Stimulated activated CD8-positive, alpha-beta memory T cell treated with anti-CD3 and anti-CD28 coated beads, Interleukin-4, amount 100 ng/mL, for 24 hours (primary cell): ENCODE measurements around the gene EQTN.

Experiments
- DNase-seq: peaks from one replicate; pipeline ENCODE4 v3.0.0-alpha.2; 2020; ENCODE audit warnings: low read depth

The EQTN gene

DNA sequence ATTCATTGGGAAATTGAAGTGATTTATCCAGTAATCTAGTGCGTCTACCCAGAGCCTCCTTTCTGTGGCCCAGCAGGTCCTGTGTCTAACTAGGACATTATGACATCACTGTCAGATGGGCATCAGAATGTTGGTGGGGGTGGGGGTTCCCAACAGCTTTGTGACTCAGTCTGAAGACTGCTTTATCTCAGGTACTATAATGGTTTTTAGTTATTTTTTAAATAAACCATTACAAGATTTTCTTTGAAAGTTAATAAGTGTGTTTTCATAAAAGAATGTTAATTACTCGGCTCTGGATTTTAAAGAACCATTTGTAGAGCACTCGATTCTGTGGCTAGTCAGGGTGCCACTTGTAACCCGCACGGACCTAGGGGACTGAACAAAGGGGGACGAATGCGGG is at the start of gene EQTN:
EQTN (minus strand) TSS at position 101 of the 400 bp plus-strand sequence; CDS start at position 6, 95 bp downstream.
- DNase-seq: no peak

DNA sequence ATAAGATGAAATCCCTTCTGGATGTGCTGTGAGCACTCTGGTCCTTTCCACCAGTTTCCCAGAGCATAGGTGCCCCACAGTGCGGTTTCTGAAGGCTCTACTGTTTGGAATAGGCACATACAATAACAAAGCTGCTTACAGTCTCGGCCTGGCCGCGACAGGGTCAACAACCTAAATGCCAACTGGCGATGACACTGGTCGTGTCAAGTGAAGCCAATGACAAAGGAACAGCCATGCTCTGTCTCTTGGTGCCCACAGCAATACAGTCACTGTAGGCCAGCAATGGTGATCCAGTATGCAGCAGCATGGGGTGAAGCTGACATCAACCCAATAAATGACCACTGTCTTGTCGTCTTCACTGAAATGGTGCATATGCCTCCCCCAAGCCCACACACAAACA is 47.8 kb upstream of the EQTN start:
- no peak for DNase-seq

DNA sequence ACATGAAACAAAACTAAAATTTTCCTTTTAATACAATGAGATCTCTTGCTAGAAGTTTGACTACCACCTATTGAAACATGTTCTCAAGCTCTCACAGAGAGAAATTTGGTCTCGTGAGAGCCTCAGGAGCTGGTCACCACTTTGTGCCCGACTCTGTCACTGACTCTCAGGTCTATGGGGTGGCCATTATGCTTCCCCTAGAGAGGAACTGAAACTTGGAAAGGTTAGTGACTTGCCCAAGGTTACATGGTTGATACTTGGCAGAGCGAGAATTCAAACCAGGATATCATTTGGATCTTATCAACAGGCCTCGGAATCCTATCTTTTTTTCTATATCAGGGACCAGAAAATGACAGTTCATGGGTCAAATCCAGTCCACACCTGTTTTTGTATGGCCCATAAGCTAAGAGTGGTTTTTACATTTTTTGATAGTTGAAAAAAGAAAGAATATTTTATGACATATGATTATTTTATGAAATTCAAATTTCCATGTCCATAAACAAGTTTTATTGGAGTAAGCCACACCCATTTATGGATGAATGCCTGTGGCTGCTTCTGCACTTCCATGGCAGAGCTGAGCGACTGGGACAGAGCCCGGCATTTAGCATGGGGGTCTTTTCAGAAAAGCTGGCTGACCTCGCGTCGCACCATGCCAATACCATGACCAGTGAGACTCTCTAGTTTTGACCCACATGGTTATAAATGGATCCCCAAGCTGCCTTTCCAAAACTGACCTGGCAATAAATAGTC is 44.8 kb upstream of the EQTN start:
- DNase-seq: no peak

DNA sequence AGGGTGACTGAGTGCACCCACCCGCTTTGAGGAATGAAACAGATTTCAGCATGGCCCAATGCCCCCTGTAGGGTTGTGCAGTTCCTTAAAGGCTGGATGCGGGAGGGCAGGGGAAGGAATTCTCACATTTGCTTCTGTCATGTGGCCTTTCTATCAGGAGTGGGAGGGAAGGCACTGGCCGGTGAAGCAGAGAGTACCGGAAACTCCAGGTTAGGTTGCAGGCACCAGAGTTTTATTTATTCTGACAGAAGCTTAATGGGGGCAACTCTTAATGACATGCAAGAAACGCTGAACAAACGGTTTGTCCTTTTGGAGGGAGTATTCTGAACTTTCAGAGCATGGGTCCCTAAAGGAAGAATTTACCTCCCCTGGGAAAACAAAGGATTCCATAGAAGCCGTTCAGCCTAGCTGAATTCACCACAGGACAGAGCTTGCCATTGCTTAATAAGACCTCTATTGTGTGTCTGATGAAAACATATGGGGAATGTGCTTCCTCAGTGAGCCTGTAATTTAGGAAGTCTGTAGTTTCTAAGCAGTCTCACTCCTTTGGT is 44.1 kb upstream of the EQTN start:
- DNase-seq: no peak

DNA sequence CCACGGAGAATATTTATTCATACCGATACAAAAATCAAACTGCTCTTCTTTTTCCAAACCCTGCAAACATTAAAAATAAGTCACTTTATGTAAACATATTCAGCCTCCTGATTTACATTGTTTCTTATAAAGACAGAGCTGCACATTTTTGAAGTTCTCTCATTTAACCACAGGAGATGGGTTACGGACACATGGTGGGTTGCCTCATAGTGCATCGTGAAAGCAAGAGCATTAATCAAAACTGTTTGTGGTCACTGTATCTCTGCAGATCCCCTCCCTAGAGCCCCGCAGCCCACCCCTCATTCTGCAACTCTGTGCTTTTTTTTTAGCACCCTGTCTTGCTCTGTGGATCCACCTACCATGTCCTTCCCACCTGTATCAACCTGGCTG is 43.3 kb upstream of the EQTN start:
- no peak for DNase-seq

DNA sequence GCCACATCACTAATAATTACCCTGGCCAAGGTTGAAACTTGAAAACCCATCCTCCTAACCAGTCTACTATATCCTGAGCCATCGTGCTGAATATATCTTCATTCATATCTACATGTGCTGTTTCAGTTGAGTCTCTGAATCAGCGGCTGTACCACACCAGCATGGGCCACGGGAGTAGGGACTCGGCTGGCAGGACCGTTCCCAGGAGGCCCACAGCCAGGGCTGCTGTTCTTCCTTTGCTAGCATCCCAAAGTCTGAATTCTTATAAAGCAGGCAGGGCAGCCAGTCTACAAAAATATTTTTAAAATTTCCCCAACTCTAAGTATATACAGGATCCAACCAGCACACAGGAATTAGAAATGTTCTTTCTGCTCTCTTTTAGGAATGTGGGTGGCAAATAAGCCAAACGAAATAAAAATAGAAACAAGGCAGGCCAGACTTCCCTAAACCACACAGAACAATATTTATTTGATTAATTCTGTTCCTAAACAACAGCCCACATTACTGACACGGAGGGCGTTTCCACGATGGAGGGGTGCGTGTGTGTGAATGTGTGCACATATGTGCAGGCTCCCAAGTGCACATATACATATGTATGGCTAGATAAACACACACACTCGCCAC is 42.8 kb upstream of the EQTN start:
- no peak for DNase-seq

DNA sequence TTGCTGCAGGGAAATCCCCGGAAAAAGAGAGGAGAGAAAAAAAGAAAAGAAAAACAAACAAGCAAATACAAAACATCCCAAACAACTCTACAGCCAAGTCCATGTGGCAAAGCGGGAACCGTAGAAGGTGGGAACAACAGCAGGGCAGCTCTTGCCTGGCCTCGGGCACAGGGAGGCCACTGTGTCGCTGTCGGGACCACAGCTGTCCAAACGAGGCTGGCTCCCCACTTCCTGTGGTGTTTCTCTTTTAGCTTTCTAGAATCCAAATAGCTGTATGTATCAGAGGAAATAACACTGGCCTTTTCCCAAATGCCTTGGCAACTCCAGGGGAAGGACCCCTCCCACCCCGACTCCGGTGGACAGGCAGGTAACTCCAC is 41.6 kb upstream of the EQTN start:
- no peak for DNase-seq

DNA sequence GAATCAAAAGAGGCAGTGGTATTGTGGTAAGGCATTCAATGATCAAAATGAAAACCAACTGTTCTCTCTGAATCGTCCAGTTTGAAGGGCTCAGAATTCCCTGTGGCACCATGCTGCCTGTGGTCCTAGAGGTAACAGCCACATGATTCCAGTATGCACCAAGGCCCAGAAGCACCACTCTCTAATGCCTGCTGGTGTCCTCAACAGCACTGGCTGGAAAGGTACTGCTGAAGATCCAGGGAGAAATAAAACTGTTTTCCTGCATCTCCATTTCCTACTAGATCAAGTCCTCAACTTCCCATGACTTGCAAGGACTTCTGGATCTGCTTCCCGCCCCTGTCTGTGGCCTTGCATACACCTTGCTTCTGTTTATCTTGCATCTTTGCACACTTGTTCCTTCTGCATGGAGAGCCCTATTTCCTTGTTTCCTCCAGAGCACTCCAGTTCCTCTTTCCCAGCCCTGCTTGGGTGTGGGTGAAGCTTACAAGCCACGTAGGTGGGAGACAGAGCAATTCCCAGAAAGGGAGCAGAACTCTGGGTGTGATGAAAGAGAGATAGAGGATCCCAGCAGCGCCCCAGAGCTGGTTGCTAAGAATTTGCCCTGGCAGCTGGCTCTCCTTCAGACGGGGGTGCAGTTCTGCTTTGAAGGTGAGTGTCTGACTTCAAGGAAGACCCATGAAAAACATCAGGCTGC is 41.0 kb upstream of the EQTN start:
- no peak for DNase-seq

DNA sequence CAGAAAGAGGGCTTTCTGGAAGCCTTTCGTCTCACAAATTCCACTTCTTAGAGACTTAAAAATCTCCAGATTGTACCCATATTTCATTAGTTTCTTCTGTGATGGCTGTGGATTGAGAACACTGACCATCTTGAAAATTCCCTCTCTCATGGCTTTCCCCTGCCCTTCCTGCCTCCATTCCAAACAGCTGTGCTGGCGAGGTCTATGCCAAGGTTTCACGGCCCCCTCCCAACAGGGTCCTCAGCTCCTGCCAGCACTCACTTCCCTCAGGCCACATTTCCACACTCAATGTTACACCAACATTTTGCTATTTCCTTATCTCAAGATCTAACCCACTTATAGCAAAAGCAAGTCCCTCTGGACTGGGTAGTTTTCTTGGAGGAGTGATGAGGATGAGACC is 40.3 kb upstream of the EQTN start:
- no peak for DNase-seq

DNA sequence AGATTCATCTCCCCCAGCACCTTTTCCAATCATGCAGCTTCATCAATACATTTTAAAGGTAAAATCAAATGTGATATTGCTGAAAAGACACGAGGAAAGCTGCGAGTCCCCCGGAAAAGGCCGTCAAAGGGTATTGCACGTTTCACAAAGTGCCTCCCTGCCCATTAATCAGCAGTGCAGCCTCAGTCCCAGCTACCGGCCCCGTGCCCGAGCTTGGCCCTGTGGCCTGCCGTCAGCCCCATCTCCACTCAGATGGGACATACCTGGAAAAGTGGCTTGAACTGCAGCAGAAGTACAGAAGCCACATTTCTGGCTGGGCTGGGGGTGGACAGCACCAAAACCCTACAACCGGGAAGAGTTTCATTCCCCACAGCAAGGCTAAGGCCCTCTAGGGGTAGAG is 39.9 kb upstream of the EQTN start:
- no peak for DNase-seq

DNA sequence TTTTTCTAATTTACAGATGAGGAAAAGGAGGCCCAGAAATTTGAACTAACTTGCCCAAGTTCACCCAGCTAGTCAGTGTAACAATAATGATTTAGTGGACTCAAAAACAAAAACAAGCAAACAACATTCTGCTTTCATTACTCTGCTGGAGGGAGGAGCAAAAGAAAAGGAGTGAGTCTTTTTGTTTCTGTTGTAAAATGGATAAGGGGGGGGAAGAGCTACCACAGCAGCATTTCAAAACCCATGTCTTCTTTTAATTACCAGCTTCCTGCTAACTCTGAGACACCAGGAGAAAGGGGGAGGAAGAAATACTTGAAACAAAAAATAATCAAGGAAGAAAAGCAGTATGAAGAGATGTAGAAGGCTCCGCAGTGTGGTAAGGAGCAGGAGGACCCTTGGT is 39.2 kb upstream of the EQTN start:
- no peak for DNase-seq

DNA sequence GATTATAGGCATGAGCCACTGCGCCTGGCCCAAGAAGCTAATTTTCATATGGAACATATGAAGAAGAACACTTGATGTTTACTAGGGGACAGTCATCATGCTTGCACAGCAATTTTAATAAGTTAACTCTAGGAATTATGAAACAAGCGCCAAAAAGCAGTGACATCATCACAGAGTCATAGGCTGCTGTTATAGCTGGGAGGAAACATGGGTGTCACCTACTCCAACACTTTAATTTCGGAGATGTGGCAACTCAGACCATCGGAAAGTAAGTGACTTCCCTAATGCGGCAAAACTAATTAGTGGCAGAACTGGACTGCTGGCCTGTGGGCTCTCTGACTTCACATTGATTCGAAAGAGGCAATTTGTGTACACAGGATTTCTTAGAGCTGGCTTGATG is 38.1 kb upstream of the EQTN start:
- no peak for DNase-seq

DNA sequence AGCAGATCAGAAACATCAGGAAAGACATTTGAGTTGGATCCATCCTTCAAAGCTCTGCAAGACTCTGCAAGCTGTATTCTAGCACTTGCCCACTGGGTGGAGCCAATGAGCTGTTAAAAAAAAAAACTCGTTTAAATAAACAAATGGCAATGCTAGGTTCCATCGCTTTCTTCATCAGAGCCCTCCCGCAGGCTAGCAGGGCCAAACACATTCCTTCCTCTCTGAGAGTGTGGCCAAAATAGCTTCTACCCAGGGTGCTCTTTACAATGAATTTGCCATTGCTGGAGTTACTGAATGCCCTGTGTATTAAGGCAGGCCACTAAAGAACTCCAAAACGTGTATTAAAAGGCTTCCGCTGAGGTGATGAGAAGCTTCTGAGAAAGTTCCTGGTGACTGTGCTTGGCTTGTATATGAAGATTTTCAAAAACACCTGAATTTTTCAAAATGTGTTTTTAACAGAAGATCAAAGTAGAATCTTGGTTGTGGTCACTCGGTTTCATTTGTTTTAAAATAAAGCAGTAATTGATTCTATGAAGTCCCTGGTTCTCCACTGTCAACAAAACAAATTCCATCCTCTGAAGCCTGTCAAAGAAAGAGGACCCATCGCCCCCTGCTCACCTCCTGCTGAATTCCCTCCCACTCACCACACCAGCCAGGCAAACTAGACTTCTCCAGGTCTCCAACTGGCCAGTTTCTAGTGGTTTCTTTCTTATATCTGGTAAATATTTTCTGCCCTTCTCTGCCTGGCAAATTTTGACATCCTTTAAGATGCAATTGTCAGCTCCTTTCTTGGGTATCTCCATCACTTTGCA is 36.5 kb upstream of the EQTN start:
- peak; percentile 13 for DNase-seq

DNA sequence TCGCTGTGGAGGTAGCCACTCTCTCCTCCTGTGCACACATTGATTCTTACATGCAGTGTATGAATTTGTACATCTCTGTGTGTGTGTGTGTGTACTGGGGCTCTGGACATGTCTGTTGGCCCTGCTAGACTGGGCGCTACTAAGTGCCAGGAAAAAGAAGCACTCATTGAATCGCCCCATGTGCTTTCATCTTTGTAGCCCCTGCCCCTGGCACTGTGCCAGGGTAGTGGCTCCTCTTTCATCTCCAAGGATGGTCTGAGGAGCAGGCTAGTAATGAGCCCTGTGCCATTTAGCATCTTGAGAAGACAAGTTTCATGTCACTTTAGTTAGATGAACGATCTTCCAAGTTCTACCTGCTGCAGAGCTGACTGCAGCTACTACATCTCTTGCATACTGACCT is 34.4 kb upstream of the EQTN start:
- no peak for DNase-seq

DNA sequence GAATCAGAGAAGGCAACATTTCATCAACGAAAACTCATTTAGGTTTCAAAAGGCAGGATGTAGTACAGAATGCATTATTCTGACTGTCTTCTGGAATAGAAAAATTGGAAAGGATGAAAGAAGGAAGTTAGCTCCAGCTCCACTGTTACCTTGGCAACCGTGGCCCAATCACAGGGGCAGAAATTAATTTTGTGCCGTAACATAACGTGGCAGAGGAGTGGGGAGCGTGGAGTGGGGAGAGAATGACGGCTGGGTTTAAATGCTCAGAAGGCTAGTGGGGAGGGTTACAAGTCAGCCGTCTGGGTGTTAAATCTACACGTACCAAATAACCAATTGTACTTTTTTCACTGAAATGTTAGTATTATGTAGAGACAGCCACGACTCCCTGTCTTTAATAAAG is 32.3 kb upstream of the EQTN start:
- no peak for DNase-seq

DNA sequence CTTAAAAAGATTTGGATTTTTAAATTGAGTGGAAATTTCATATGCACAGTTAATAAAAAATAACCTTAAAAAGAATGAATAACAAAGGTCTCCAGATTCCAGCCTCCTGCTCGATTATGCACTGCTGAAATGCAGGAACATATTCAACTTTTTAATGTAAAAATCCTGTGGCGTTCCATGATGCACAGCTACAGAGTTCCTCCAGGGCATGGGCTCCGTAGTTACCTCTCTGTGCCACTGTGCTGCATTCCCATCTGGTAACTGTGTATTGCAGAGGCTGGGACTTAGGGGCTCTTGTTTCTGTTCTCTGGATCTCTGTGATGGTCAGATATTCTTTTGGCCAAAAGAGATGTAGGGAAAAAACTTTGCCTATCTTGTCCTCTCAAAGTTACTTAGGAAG is 31.5 kb upstream of the EQTN start:
- DNase-seq: no peak

DNA sequence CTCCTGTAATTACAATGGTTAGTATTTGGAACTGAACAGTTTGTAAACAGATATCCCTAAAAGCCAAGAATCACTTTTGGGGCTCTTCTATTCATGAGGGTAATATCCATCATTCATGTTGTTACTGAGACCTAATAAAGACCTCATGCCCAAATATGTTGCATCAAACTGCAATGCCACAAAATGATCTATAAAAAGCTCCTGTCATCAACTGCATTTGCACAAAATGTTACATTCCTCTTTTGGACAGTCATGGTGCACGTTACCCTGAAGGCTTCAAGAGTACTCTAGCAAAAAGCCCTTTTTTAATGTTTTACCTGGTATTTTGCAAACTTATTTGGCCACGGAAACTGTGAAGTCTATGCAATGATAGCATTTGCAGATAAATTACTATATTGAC is 14.2 kb upstream of the EQTN start:
- DNase-seq: no peak

DNA sequence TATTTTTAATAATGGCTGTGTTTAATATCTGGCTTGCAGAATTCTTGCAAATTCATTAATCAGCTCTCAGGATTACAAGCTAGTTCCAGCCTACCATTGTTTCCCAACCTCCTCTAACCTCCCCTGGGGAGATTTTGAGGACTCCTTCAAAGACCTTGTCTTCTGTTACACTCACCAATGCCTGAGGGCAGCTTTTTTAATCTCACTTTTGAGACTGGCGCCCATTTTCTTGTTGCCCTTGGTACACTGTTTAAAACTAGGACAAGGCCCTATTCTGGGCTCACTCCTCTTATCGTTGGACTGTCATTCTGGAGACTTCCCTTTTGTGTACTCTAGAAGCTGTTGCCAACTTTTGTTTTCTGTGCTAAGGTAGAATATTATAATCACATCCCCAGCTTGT is 13.6 kb upstream of the EQTN start:
- no peak for DNase-seq

DNA sequence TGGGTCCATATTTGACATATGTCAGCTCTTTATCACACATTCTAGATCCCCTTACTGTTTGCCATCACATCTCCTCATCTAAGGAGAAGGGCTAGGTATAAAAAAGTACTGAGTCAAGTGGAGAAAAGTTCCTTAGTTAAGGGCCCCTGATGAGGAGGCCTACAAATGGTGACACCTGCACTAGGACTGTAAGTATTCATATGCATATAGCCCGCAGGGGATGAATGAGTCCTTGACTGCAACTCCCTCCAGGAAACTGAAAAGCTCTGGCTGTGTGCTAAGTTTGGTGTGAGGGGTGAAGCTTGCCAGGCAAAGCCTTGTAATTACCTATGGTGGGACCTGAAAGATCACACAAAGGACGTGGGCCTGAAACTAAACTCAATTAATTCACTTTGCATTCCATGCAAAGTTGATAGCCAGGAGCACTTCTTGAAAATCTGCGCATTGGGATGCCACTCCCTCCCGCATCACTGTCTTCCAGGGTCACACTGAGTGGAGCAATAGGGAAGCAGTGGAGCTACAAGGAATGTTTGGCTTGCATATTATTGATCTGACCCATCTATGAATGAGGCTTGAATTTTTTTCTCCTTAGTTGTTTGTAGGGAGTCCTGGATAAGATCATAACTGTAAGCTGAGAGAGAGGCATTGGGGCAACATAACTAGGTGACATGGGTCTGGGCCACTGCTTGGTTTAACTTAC is 11.9 kb upstream of the EQTN start:
- no peak for DNase-seq

DNA sequence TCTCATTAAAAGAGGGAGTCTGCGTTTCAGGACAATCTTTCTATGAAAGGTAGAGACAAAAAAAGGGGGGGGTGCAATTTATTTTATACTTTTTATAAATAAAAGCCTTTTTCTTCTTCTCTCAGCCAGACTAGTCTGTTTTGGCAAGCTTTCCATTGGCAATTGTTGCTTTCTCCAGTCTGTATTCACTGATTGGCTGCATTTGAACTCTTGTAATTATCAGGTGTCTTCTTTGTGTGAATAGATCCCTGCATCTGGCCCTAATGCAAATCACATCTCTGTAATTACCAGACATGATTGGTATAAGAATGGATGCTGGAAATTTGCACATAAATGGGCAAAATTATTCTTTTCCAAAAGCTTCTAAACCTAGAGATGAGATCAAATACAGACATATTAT is 7.6 kb upstream of the EQTN start:
- DNase-seq: no peak

DNA sequence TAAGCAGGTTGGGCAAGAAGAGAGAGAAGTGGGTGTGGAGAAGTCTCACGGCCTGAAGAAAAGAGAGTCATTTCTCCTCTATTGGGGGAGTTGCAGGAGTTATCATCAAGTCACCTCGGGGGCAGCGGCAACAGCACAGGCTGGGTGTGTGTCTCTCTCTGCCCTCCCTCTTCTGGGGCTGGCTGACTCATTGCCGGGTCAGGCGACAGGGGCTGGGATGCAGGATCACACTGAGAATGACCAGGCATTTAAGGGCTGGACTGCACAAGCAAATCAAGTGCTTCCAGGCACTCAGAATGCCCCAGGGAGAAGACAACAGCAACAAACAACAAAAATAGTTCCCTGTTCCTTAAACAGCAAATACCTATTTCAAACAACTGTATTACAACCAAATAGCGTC is 6.3 kb upstream of the EQTN start:
- DNase-seq: no peak

DNA sequence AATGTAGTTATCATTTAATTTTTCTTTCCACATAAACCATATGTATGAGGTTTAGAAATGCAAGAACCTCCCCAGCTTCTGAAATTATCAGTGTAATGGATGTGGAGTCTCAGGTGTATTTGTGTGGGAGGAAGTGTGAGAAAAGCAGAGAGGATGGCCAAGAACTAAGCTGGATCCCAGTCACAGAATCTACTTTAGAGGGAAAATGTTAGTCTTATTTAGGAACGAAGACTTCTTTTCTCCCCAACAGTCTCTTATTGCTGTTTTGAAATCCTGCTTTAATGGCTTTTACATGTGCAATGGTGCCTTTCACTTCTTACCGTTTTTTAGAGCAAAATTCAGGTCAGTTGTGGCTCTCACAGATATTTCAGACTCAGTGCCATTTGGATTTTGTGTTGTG is 3.0 kb downstream of the EQTN start:
- DNase-seq: no peak
